Testis (tissue), 2 donors: ENCODE results near the gene IDI2.

Source experiments
- POLR2A ChIP-seq: fragments of 450-650 bp; IDR thresholded peaks from one replicate; pipeline ENCODE4 v1.6.1; 2017; ENCODE audit warnings: antibody characterized with exemption, mild to moderate bottlenecking, moderate library complexity
- TF ChIP-seq, protein P1 (sequence below), 3 experiments: fragments of 450-650 bp in 2 of 3; fragments of 200-600 bp in 1 of 3; sonication (generic) in 1 of 3; IDR thresholded peaks; one replicate each; pipeline ENCODE4 v1.5.1; 2016 to 2019; ENCODE audit warnings: antibody characterized with exemption in 3 of 3, mild to moderate bottlenecking in 2 of 3, moderate library complexity in 1 of 3

GRCh38 chr10:983971-984655 lies 41.5 kb downstream of the IDI2 start:
- no peak for TF ChIP-seq POLR2A
- TF ChIP-seq, protein P1, sequence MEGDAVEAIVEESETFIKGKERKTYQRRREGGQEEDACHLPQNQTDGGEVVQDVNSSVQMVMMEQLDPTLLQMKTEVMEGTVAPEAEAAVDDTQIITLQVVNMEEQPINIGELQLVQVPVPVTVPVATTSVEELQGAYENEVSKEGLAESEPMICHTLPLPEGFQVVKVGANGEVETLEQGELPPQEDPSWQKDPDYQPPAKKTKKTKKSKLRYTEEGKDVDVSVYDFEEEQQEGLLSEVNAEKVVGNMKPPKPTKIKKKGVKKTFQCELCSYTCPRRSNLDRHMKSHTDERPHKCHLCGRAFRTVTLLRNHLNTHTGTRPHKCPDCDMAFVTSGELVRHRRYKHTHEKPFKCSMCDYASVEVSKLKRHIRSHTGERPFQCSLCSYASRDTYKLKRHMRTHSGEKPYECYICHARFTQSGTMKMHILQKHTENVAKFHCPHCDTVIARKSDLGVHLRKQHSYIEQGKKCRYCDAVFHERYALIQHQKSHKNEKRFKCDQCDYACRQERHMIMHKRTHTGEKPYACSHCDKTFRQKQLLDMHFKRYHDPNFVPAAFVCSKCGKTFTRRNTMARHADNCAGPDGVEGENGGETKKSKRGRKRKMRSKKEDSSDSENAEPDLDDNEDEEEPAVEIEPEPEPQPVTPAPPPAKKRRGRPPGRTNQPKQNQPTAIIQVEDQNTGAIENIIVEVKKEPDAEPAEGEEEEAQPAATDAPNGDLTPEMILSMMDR (IDR thresholded peaks at IDR 0.05) = no peak
